Loucy (cell line): ENCODE measurements around the gene NCAPD3.

Experiments
- H2AFZ ChIP-seq: fragments of 200-600 bp; sonication (generic); 2 replicates; pipeline ENCODE4 v1.6.0; 2016; ENCODE audit warnings: antibody characterized with exemption, mild to moderate bottlenecking, low read length, moderate library complexity
- H3F3A ChIP-seq: fragments of 200-600 bp; 2 replicates; pipeline ENCODE4 v1.6.0; 2016; ENCODE audit warnings: antibody characterized with exemption, low read depth, mild to moderate bottlenecking
- H3K27me3 ChIP-seq: fragments of 200-600 bp; sonication (generic); 2 replicates; pipeline ENCODE4 v1.6.1; 2014; ENCODE audit warnings: low read length, mild to moderate bottlenecking; ENCODE audit not compliant: insufficient read depth, poor library complexity, severe bottlenecking
- H3K36me3 ChIP-seq: fragments of 200-600 bp; sonication (generic); 2 replicates; pipeline ENCODE4 v1.6.1; 2016; ENCODE audit warnings: low read length; ENCODE audit not compliant: insufficient read depth
- H3K4me1 ChIP-seq: fragments of 200-600 bp; sonication (generic); 2 replicates; pipeline ENCODE4 v1.5.1; 2014; ENCODE audit warnings: low read length, mild to moderate bottlenecking; ENCODE audit not compliant: insufficient read depth, poor library complexity, severe bottlenecking
- H3K4me2 ChIP-seq: fragments of 200-600 bp; sonication (generic); 2 replicates; pipeline ENCODE4 v1.6.0; 2014; ENCODE audit warnings: antibody characterized with exemption, low read length, low read depth, mild to moderate bottlenecking; ENCODE audit not compliant: poor library complexity, severe bottlenecking
- H3K4me3 ChIP-seq: fragments of 200-600 bp; sonication (generic); 2 replicates; pipeline ENCODE4 v1.5.1; 2014; ENCODE audit warnings: low read length, mild to moderate bottlenecking, mixed read lengths; ENCODE audit not compliant: poor library complexity, severe bottlenecking
- H3K79me2 ChIP-seq: fragments of 200-600 bp; sonication (generic); 2 replicates; pipeline ENCODE4 v1.6.1; 2014; ENCODE audit warnings: low read length; ENCODE audit not compliant: insufficient read depth
- H3K9ac ChIP-seq: fragments of 200-600 bp; sonication (generic); 2 replicates; pipeline ENCODE4 v1.6.0; 2014; ENCODE audit warnings: mild to moderate bottlenecking, low read depth, low read length, moderate library complexity; ENCODE audit not compliant: poor library complexity, severe bottlenecking
- H3K9me2 ChIP-seq: fragments of 200-600 bp; sonication (generic); replicated peaks from 2 replicates; pipeline ENCODE4 v1.6.1; 2016; ENCODE audit warnings: low read depth, low read length, mixed read lengths
- H3K9me3 ChIP-seq: fragments of 200-600 bp; sonication (generic); 2 replicates; pipeline ENCODE4 v1.6.1; 2014; ENCODE audit warnings: mild to moderate bottlenecking, antibody characterized with exemption, low read length, low read depth; ENCODE audit not compliant: insufficient read depth
- H4K20me1 ChIP-seq: fragments of 200-600 bp; sonication (generic); 2 replicates; pipeline ENCODE4 v1.6.0; 2014; ENCODE audit warnings: antibody characterized with exemption, low read length, mild to moderate bottlenecking; ENCODE audit not compliant: insufficient read depth, poor library complexity, severe bottlenecking
- CTCF ChIP-seq: fragments of 200-600 bp; sonication (generic); conservative IDR thresholded peaks from 2 replicates; pipeline ENCODE4 v1.5.1; 2014; ENCODE audit warnings: mild to moderate bottlenecking, antibody characterized with exemption, low read length
- EZH2phosphoT487 ChIP-seq: fragments of 200-600 bp; IDR thresholded peaks from 2 replicates; pipeline ENCODE4 v1.6.1; 2018; ENCODE audit warnings: antibody characterized with exemption, mild to moderate bottlenecking, moderate library complexity, borderline replicate concordance

NCAPD3 gene

GRCh38 chr11:134173296-134173695 lies 50.5 kb downstream of the NCAPD3 start:
- H3K9ac ChIP-seq: no peak overlapping the region
- H4K20me1 ChIP-seq: no peaks in the 10 kb centered on the region
- H3K9me3 ChIP-seq: no peaks in the 10 kb centered on the region
- no peak overlapping the region for H3K4me2 ChIP-seq
- no peak overlapping the region for H2AFZ ChIP-seq
- no peaks in the 10 kb centered on the region for H3K4me1 ChIP-seq
- peaks cover 93% of the 10 kb centered on the region; the same call in 1 of the 2 replicates for H3K36me3 ChIP-seq
- no peak for TF ChIP-seq EZH2phosphoT487
- TF ChIP-seq CTCF: no peak
- no peaks in the 10 kb centered on the region for H3K79me2 ChIP-seq
- H3K27me3 ChIP-seq: no peaks in the 10 kb centered on the region
- H3F3A ChIP-seq: no peaks in the 10 kb centered on the region; the same call in 1 of the 2 replicates
- H3K9me2 ChIP-seq: no peaks in the 10 kb centered on the region
- no peak overlapping the region for H3K4me3 ChIP-seq

GRCh38 chr11:134171951-134172350 lies 51.8 kb downstream of the NCAPD3 start:
- H3K9me2 ChIP-seq: no peaks in the 10 kb centered on the region
- no peaks in the 10 kb centered on the region for H3K79me2 ChIP-seq
- no peak overlapping the region for H2AFZ ChIP-seq
- H3K4me2 ChIP-seq: no peak overlapping the region
- H4K20me1 ChIP-seq: no peaks in the 10 kb centered on the region
- H3K4me3 ChIP-seq: no peak overlapping the region
- H3K27me3 ChIP-seq: no peaks in the 10 kb centered on the region
- TF ChIP-seq EZH2phosphoT487 (no peak), CTCF (no peak)
- no peak overlapping the region for H3K9ac ChIP-seq
- H3F3A ChIP-seq: no peaks in the 10 kb centered on the region; the same call in 1 of the 2 replicates
- H3K4me1 ChIP-seq: no peaks in the 10 kb centered on the region
- peaks cover 89% of the 10 kb centered on the region; the same call in 1 of the 2 replicates for H3K36me3 ChIP-seq
- no peaks in the 10 kb centered on the region for H3K9me3 ChIP-seq

GRCh38 chr11:134170919-134171281 lies 52.9 kb downstream of the NCAPD3 start:
- no peak overlapping the region for H3K4me2 ChIP-seq
- H2AFZ ChIP-seq: no peak overlapping the region
- peaks cover 78% of the 10 kb centered on the region; the same call in 1 of the 2 replicates for H3K36me3 ChIP-seq
- H3K79me2 ChIP-seq: no peaks in the 10 kb centered on the region
- no peaks in the 10 kb centered on the region for H3K27me3 ChIP-seq
- H3F3A ChIP-seq: no peaks in the 10 kb centered on the region; the same call in 1 of the 2 replicates
- no peaks in the 10 kb centered on the region for H4K20me1 ChIP-seq
- no peaks in the 10 kb centered on the region for H3K9me2 ChIP-seq
- no peak overlapping the region for H3K9ac ChIP-seq
- no peaks in the 10 kb centered on the region for H3K9me3 ChIP-seq
- no peak overlapping the region for H3K4me3 ChIP-seq
- no peaks in the 10 kb centered on the region for H3K4me1 ChIP-seq
- TF ChIP-seq EZH2phosphoT487: no peak
- no peak for TF ChIP-seq CTCF
